Measurements from ENCODE around the gene AP1S3. TPM values are rescaled to one million over a fixed set of nuclear protein-coding genes. Genes with fewer than 3 reads are reported as not detected.
A peak's percentile ranks its signal among the peaks of the same experiment; 100 is the strongest.

The AP1S3 gene
- total RNA-seq, 1 donor from 2014 or later = 16.8 TPM

DNA sequence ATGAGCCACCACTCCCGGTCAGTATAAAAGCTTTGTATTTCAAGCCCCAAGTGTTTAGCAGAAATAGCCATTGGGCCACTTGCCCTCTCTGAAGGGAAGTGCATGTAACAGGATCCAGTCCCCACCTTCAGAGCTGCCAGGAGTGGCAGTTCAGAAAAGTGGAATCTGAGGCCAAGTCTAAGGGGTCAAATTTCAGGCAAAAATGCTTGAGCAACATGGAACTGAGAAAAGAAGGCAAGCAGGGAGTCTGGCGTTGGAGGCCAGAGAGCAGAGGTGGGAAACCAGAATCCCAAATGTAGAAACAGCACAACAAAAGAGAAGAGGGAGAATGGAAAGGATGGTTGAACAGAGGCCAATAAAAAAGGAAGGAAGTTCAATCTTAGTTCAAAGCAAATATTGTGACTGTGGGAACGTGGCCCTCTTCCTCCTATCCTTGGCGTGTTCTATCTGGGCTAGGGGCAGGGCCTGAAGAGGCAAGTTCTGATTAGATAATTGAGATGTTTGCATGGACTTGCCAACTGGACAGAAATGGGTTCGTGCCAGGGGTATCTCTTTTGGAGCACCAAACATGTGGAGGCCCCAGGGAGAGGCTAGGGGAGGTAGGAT lies 102.2 kb downstream of the AP1S3 start:
- Histone ChIP-seq H3K27me3 (no peaks in the 10 kb centered on the region), H3K9me3 (no peaks in the 10 kb centered on the region), H3K4me1 (no peaks in the 10 kb centered on the region), H3K27ac (no peak overlapping the region), H3K36me3 (no peaks in the 10 kb centered on the region), H3K4me3 (no peak overlapping the region)
- TF ChIP-seq, protein P1, sequence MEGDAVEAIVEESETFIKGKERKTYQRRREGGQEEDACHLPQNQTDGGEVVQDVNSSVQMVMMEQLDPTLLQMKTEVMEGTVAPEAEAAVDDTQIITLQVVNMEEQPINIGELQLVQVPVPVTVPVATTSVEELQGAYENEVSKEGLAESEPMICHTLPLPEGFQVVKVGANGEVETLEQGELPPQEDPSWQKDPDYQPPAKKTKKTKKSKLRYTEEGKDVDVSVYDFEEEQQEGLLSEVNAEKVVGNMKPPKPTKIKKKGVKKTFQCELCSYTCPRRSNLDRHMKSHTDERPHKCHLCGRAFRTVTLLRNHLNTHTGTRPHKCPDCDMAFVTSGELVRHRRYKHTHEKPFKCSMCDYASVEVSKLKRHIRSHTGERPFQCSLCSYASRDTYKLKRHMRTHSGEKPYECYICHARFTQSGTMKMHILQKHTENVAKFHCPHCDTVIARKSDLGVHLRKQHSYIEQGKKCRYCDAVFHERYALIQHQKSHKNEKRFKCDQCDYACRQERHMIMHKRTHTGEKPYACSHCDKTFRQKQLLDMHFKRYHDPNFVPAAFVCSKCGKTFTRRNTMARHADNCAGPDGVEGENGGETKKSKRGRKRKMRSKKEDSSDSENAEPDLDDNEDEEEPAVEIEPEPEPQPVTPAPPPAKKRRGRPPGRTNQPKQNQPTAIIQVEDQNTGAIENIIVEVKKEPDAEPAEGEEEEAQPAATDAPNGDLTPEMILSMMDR (IDR thresholded peaks at IDR 0.05) = no peak
- no peak for DNase-seq
- intact Hi-C loops (cut with DNase I) = no loop called here
- no peak for ATAC-seq

DNA sequence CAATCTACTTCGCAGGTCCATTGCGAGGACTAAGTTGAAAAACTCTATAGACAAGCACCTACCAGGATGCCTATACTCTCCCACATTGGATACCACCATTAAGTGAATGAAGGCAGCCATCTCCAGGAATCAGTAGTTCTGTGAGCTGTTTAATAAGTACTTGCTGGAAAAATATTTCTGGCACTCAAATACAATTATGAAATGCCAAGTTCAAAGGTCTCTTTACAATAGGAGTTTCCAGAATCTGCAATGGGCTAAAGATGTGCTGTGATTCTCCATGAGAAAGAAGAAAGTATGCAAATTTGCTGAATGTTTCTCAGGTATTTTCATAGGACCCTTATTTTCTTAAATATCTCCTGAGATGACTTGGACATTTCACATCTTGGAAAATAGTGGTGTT lies 103.0 kb downstream of the AP1S3 start:
- H3K9me3 ChIP-seq = no peaks in the 10 kb centered on the region
- TF ChIP-seq, protein P1 (IDR thresholded peaks at IDR 0.05) = no peak
- no peaks in the 10 kb centered on the region for H3K27me3 ChIP-seq
- intact Hi-C loops (cut with DNase I) = no loop called here
- H3K4me1 ChIP-seq = no peaks in the 10 kb centered on the region
- H3K27ac ChIP-seq = no peak overlapping the region
- no peaks in the 10 kb centered on the region for H3K36me3 ChIP-seq
- DNase-seq (no peak), ATAC-seq (no peak)
- no peak overlapping the region for H3K4me3 ChIP-seq

DNA sequence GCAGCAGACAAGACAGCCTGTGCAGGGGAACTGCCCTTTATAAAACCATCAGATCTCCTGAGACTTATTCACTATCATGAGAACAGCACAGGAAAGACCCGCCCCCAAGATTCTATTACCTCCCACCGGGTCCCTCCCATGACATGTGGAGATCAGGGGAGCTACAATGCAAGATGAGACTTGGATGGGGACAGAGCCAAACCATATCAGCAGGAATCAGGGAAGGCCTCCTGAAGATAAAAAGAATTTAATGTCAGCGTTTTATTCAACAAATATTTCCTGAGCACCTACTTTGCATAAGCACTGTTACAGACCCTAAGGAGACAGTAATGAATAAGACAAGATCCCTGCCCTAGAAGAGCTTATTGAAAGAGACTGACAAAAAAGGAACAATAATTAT lies 105.0 kb downstream of the AP1S3 start:
- H3K27me3 ChIP-seq = no peaks in the 10 kb centered on the region
- DNase-seq (no peak), ATAC-seq (no peak)
- no peaks in the 10 kb centered on the region for H3K9me3 ChIP-seq
- H3K27ac ChIP-seq = no peak overlapping the region
- intact Hi-C loops (cut with DNase I) = no loop called here
- H3K4me3 ChIP-seq = no peak overlapping the region
- no peaks in the 10 kb centered on the region for H3K4me1 ChIP-seq
- H3K36me3 ChIP-seq = no peaks in the 10 kb centered on the region
- TF ChIP-seq, protein P1 (IDR thresholded peaks at IDR 0.05) = no peak

DNA sequence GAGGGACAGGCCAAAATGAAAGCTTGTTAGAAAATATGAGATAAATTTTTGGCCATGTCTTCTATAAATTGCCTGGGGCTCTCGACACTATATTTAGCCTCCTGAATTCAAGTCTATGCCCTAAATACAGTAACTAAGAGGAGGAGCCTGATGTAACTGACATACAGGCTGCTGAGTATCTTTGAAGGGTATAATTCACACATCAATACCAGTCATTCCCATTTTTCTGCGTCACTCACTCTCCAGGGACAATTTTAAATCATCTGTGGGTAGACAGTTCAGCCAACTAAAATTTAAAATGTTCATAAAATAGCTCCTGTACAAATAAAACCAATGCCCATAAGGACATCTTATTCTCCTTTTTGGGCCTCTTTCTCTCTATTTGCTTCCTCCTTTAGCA lies 105.9 kb downstream of the AP1S3 start:
- no peak for ATAC-seq
- H3K27ac ChIP-seq = no peak overlapping the region
- intact Hi-C loops (cut with DNase I) = no loop called here

DNA sequence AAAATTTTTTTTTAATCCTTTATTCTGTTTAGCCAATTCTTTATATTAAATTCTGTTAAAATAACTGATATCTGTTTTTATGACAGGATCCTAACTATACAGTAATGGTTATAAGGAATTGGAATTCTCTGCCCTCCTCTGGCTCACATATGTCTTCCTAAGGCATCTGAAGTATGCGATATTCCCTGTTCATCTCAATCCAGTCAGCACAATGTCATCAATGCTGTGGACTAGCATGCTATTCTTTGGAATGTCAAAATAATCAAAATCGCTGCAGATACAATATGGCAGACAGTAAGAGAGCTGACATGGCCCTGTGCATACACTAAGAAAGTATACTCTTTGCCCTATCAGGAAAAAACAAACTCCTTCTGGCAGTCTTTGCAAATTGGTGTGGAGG lies 107.6 kb downstream of the AP1S3 start:
- no peaks in the 10 kb centered on the region for H3K36me3 ChIP-seq
- intact Hi-C loops (cut with DNase I) = no loop called here
- TF ChIP-seq, protein P1 (IDR thresholded peaks at IDR 0.05) = no peak
- ATAC-seq (no peak), DNase-seq (no peak)
- no peaks in the 10 kb centered on the region for H3K4me1 ChIP-seq
- H3K27ac ChIP-seq = no peak overlapping the region
- H3K27me3 ChIP-seq = no peaks in the 10 kb centered on the region
- H3K4me3 ChIP-seq = no peak overlapping the region
- no peaks in the 10 kb centered on the region for H3K9me3 ChIP-seq

More for the DNA sequence above, 105.9 kb downstream of the AP1S3 start:
- Histone ChIP-seq H3K36me3 (no peaks in the 10 kb centered on the region), H3K9me3 (no peaks in the 10 kb centered on the region), H3K4me3 (no peak overlapping the region), H3K4me1 (no peaks in the 10 kb centered on the region), H3K27me3 (no peaks in the 10 kb centered on the region)
- TF ChIP-seq, protein P1 (IDR thresholded peaks at IDR 0.05) = no peak
- DNase-seq = no peak

DNA sequence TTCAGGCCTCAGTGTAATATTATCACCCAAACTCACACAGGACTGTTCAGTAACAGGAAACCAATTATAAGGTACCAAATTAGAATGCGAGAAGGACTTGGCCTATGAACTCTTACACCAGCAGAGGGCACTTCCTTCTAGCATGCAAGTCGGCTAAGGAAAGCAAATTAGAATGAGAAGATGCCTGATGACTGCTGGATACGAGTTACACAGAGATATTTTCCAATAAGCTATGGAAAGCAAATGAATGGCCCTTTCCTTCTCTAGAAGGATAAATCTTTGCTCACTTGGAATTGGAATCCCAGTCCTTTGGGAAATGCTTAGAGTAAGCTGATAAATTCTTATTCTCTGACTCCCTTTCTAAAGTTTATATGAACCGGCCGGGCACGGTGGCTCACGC lies 109.8 kb downstream of the AP1S3 start:
- TF ChIP-seq, protein P1 (IDR thresholded peaks at IDR 0.05) = peak; percentile 62
- H3K4me1 ChIP-seq = no peaks in the 10 kb centered on the region
- H3K27ac ChIP-seq = no peak overlapping the region
- DNase-seq (no peak), ATAC-seq (peak; percentile 76)
- no peaks in the 10 kb centered on the region for H3K36me3 ChIP-seq
- no peaks in the 10 kb centered on the region for H3K27me3 ChIP-seq
- no peaks in the 10 kb centered on the region for H3K9me3 ChIP-seq
- no peak overlapping the region for H3K4me3 ChIP-seq
- intact Hi-C loops (cut with DNase I) = no loop called here
